Measurements from ENCODE around the gene ZNF236.
A peak's percentile ranks its signal among the peaks of the same experiment; 100 is the strongest.

ZNF236 gene

GRCh38 chr18:76821356-76821874 lies 942 bp upstream of the ZNF236 start:
- in situ Hi-C loops (cut with MboI; ENCODE audit: low sequenced_read_pairs, unreplicated experiment): no loop called here
- DNase-seq (ENCODE audit: low spot score): no peak
- TF ChIP-seq, protein P1, sequence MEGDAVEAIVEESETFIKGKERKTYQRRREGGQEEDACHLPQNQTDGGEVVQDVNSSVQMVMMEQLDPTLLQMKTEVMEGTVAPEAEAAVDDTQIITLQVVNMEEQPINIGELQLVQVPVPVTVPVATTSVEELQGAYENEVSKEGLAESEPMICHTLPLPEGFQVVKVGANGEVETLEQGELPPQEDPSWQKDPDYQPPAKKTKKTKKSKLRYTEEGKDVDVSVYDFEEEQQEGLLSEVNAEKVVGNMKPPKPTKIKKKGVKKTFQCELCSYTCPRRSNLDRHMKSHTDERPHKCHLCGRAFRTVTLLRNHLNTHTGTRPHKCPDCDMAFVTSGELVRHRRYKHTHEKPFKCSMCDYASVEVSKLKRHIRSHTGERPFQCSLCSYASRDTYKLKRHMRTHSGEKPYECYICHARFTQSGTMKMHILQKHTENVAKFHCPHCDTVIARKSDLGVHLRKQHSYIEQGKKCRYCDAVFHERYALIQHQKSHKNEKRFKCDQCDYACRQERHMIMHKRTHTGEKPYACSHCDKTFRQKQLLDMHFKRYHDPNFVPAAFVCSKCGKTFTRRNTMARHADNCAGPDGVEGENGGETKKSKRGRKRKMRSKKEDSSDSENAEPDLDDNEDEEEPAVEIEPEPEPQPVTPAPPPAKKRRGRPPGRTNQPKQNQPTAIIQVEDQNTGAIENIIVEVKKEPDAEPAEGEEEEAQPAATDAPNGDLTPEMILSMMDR (IDR thresholded peaks at IDR 0.05; ENCODE audit: borderline replicate concordance, control extremely low read depth, extremely low read depth, insufficient read depth, missing control alignments): no peak

- DNase-seq (ENCODE audit: low spot score): peak; percentile 85
- in situ Hi-C loops (cut with MboI; ENCODE audit: low sequenced_read_pairs, unreplicated experiment): no loop called here
- TF ChIP-seq, protein P1 (IDR thresholded peaks at IDR 0.05; ENCODE audit: borderline replicate concordance, control extremely low read depth, extremely low read depth, insufficient read depth, missing control alignments): no peak
Measured at GRCh38 chr18:76821875-76822505, 367 bp upstream of the ZNF236 start.

DNA sequence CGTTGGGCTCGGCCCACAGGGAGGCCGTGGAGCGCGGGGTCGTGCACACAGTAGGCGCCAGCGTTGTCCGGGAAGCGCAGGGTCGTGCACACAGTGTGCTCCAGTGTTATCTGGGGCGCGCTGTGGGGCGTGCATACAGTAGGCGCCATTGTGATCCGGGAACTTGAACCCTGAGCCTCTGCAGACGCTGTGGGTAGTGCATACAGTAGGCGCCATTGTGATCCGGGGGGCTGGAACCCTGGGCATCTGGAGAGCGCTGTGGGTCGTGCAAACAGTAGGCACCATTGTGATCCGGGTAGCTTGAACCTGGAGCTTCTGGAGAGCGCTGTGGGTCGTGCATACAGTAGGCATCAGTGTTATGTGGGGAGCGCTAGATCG lies 793 bp downstream of the ZNF236 start:
- in situ Hi-C loops (cut with MboI; ENCODE audit: low sequenced_read_pairs, unreplicated experiment): no loop called here
- no peak for DNase-seq (ENCODE audit: low spot score)

GRCh38 chr18:76823587-76824011 lies 1.2 kb downstream of the ZNF236 start:
- TF ChIP-seq, protein P1 (IDR thresholded peaks at IDR 0.05; ENCODE audit: borderline replicate concordance, control extremely low read depth, extremely low read depth, insufficient read depth, missing control alignments): peak; percentile 31
- in situ Hi-C loops (cut with MboI; ENCODE audit: low sequenced_read_pairs, unreplicated experiment): no loop called here
- no peak for DNase-seq (ENCODE audit: low spot score)

More for the DNA sequence above, 793 bp downstream of the ZNF236 start:
- TF ChIP-seq, protein P1 (IDR thresholded peaks at IDR 0.05; ENCODE audit: borderline replicate concordance, control extremely low read depth, extremely low read depth, insufficient read depth, missing control alignments): no peak

GRCh38 chr18:76824145-76824676 lies 1.9 kb downstream of the ZNF236 start:
- TF ChIP-seq, protein P1 (IDR thresholded peaks at IDR 0.05; ENCODE audit: borderline replicate concordance, control extremely low read depth, extremely low read depth, insufficient read depth, missing control alignments): no peak
- in situ Hi-C loops (cut with MboI; ENCODE audit: low sequenced_read_pairs, unreplicated experiment): no loop called here
- no peak for DNase-seq (ENCODE audit: low spot score)

DNA sequence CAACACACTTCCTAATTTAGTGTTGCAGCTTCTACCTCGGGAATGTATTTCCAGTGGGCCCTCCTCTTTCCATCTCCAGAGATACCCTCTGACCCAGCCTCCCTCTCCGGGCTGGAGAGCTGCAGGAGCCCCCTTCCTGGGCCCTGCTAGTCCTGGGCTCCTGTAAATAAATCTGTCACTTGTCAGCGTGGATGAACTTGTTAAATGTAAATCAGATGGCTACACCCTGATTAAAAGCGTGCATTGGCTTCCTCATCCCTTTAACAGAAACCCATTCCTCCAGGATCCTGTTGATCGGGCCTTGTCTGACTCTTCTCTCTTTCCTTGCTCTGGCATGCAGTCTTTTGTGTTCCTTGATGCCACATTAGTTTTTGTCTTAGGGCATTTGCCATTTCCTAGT lies 2.4 kb downstream of the ZNF236 start:
- TF ChIP-seq, protein P1 (IDR thresholded peaks at IDR 0.05; ENCODE audit: borderline replicate concordance, control extremely low read depth, extremely low read depth, insufficient read depth, missing control alignments): no peak
- no peak for DNase-seq (ENCODE audit: low spot score)
- in situ Hi-C loops (cut with MboI; ENCODE audit: low sequenced_read_pairs, unreplicated experiment): no loop called here

All from GM13976 (cell line).